Testis (tissue), 3 donors: ENCODE data around the gene MYO18A. TPM values are rescaled to one million over a fixed set of nuclear protein-coding genes. Genes with fewer than 3 reads are reported as not detected.

Source experiments
- DNase-seq: peaks from one replicate; pipeline ENCODE4 v3.0.0-alpha.2; 2019
- H3K27ac ChIP-seq, 2 donors: fragments of 200-600 bp; sonication (generic); one replicate each; pipeline ENCODE4 v1.5.1; 2019
- H3K27me3 ChIP-seq: fragments of 200-600 bp; sonication (generic); one replicate; pipeline ENCODE4 v1.5.1; 2019
- H3K36me3 ChIP-seq: fragments of 200-600 bp; sonication (generic); one replicate; pipeline ENCODE4 v1.5.1; 2017; ENCODE audit warnings: low read depth; ENCODE audit errors: missing control alignments
- H3K4me1 ChIP-seq: fragments of 200-600 bp; sonication (generic); one replicate; pipeline ENCODE4 v1.5.1; 2019
- H3K4me3 ChIP-seq, 2 donors: fragments of 200-600 bp; sonication (generic); one replicate each; pipeline ENCODE4 v1.5.1; 2017 to 2019
- H3K9me3 ChIP-seq: fragments of 200-600 bp; sonication (generic); one replicate; pipeline ENCODE4 v1.5.1; 2017
- POLR2A ChIP-seq: fragments of 450-650 bp; IDR thresholded peaks from one replicate; pipeline ENCODE4 v1.6.1; 2017; ENCODE audit warnings: antibody characterized with exemption, mild to moderate bottlenecking, moderate library complexity
- WGBS, 2 donors: methylation state at CpG; one replicate each; pipeline ENCODE4 v1.1.5; 2018; 5-methylcytosine and 5-hydroxymethylcytosine counted together
- intact Hi-C: fragments of 100-400 bp; cut with DNase I; formaldehyde crosslinking; loops from one replicate; pipeline ENCODE4 v1.15.1; 2023; ENCODE audit warnings: low total_unique reads
- polyA plus RNA-seq: library from polyadenylated mRNA; stranded (reverse); fragments of 350-450 nt; fragmentation: Illumina TruSeq; extraction: RNeasy Lipid Tissue Mini Kit (QIAGEN cat#74804); gene quantifications from one replicate; pipeline ENCODE4 v1.2.3, GENCODE V29; 2014; ENCODE audit warnings: low read depth, low replicate concordance; ENCODE audit not compliant: insufficient read depth
- total RNA-seq, 2 donors: library from RNA; depleted of rRNA; stranded (reverse); fragments of >200 nt; gene quantifications; one replicate each; pipeline ENCODE4 v1.2.3, GENCODE V29; 2016
- TF ChIP-seq, protein P1 (sequence below), 3 experiments: fragments of 450-650 bp in 2 of 3; fragments of 200-600 bp in 1 of 3; sonication (generic) in 1 of 3; IDR thresholded peaks; one replicate each; pipeline ENCODE4 v1.5.1; 2016 to 2019; ENCODE audit warnings: antibody characterized with exemption in 3 of 3, mild to moderate bottlenecking in 2 of 3, moderate library complexity in 1 of 3

The MYO18A gene
- total and polyA plus RNA-seq, 3 donors from 2014 or later: 89.1 to 154 (median 91.1) TPM

DNA sequence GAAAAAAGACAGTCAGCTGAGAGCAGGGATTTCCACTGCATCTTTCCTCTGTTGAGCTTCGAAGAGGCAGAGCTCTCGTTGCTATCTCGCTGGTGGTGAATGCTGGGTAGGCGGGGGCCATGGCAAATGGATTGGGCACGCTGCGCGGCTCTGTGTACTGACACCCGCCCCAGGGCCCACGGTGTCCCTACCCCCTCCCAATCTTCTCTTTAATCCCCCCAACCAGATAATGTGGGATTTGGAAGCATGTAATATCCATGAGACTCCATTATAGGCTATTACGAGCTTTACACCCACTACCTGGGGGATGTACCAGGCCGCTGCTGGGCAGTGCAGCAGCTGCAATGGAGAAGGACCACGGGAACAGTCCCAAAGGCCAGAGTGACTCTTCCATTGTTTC lies 129.0 kb downstream of the MYO18A start:
- H3K4me1 ChIP-seq: no peaks in the 10 kb centered on the region

GRCh38 chr17:29050176-29050575 lies 130.0 kb downstream of the MYO18A start:
- H3K27ac ChIP-seq: no peak overlapping the region
- H3K27me3 ChIP-seq: no peaks in the 10 kb centered on the region
- H3K9me3 ChIP-seq: no peaks in the 10 kb centered on the region
- no peaks in the 10 kb centered on the region for H3K36me3 ChIP-seq
- TF ChIP-seq POLR2A: no peak
- TF ChIP-seq, protein P1, sequence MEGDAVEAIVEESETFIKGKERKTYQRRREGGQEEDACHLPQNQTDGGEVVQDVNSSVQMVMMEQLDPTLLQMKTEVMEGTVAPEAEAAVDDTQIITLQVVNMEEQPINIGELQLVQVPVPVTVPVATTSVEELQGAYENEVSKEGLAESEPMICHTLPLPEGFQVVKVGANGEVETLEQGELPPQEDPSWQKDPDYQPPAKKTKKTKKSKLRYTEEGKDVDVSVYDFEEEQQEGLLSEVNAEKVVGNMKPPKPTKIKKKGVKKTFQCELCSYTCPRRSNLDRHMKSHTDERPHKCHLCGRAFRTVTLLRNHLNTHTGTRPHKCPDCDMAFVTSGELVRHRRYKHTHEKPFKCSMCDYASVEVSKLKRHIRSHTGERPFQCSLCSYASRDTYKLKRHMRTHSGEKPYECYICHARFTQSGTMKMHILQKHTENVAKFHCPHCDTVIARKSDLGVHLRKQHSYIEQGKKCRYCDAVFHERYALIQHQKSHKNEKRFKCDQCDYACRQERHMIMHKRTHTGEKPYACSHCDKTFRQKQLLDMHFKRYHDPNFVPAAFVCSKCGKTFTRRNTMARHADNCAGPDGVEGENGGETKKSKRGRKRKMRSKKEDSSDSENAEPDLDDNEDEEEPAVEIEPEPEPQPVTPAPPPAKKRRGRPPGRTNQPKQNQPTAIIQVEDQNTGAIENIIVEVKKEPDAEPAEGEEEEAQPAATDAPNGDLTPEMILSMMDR (IDR thresholded peaks at IDR 0.05): no peak
- WGBS, 2 donors: 91 to 93% methylated on average over 5 of the region's 5 CpGs
- intact Hi-C loops: no loop called here
- DNase-seq: no peak
- no peak overlapping the region for H3K4me3 ChIP-seq
- no peaks in the 10 kb centered on the region for H3K4me1 ChIP-seq

More for the DNA sequence above, 129.0 kb downstream of the MYO18A start:
- WGBS, 2 donors: 87 to 88% methylated on average over 12 of the region's 12 CpGs
- intact Hi-C loops: no loop called here
- DNase-seq: no peak
- H3K27ac ChIP-seq: no peak overlapping the region
- H3K9me3 ChIP-seq: no peaks in the 10 kb centered on the region
- TF ChIP-seq, protein P1 (IDR thresholded peaks at IDR 0.05): no peak
- no peak for TF ChIP-seq POLR2A
- H3K36me3 ChIP-seq: no peaks in the 10 kb centered on the region
- H3K4me3 ChIP-seq: no peak overlapping the region
- H3K27me3 ChIP-seq: no peaks in the 10 kb centered on the region

- no peak for DNase-seq
- Histone ChIP-seq H3K27ac (no peak overlapping the region), H3K36me3 (no peaks in the 10 kb centered on the region), H3K4me3 (no peak overlapping the region), H3K27me3 (no peaks in the 10 kb centered on the region), H3K4me1 (no peaks in the 10 kb centered on the region), H3K9me3 (no peaks in the 10 kb centered on the region)
- TF ChIP-seq, protein P1 (IDR thresholded peaks at IDR 0.05): no peak
- no peak for TF ChIP-seq POLR2A
- 84 to 92% methylated on average over 11 of the region's 11 CpGs for WGBS, 2 donors
- intact Hi-C loops: no loop called here
Observed at GRCh38 chr17:29049541-29050145, 130.6 kb downstream of the MYO18A start.

DNA sequence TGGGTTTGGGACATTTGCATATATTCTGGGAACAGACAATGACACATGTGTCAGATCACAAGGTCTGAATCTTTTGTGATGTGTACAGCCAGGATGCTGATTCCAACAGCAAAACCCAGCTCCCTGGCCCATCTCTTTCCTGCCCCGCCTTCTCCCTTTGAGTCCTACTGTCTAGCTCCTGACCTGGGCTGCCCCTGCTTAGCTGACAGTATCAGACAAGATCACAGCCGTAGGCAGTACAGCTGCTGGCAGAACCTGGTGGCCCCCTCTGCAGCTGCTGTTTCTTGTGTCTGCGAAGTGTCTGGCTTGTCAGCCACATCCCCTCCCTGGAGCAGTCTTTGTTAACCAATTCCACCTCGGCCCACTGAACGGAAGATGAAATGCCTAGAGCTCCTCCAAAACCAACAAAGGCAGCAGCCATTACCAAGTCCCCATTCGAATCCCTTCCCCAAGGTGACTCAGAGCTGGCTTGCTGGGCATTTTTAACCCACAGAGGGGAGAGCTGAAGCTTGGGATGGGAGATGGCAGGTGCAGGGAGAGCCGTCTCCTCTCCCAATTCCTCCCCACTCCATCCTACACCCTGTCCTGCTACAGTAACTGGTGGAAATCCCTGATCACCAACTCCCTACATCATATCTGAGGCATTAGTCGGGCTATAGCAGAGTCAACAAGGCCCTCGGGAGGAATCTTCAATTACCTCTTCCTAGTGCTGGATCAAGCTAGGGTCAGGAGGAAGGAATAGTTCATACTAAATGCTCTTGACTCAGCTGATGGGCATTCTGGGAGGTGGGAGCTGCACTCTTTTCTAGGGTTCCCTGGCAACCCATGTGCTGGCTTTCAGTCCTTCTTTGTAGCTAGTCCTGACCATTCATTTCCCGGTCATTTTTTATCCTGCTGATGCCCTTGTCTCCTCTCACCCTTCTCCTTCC lies 131.5 kb downstream of the MYO18A start:
- no peak overlapping the region for H3K4me3 ChIP-seq
- H3K27ac ChIP-seq: no peak overlapping the region
- TF ChIP-seq, protein P1 (IDR thresholded peaks at IDR 0.05): no peak
- TF ChIP-seq POLR2A: no peak
- no peaks in the 10 kb centered on the region for H3K9me3 ChIP-seq
- no peaks in the 10 kb centered on the region for H3K36me3 ChIP-seq
- no peaks in the 10 kb centered on the region for H3K4me1 ChIP-seq
- intact Hi-C loops: no loop called here
- DNase-seq: no peak
- no peaks in the 10 kb centered on the region for H3K27me3 ChIP-seq
- 72 to 80% methylated on average over 8 to 10 of the region's 10 CpGs for WGBS, 2 donors
